Measurements from ENCODE around the gene CHN1. TPM values are rescaled to one million over a fixed set of nuclear protein-coding genes. Genes with fewer than 3 reads are reported as not detected.

CHN1 gene
- total RNA-seq, 1 donor from 2014 or later, result 16.8 TPM

GRCh38 chr2:174951745-174952144, 53.4 kb downstream of the CHN1 start:
- TF ChIP-seq, protein P1, sequence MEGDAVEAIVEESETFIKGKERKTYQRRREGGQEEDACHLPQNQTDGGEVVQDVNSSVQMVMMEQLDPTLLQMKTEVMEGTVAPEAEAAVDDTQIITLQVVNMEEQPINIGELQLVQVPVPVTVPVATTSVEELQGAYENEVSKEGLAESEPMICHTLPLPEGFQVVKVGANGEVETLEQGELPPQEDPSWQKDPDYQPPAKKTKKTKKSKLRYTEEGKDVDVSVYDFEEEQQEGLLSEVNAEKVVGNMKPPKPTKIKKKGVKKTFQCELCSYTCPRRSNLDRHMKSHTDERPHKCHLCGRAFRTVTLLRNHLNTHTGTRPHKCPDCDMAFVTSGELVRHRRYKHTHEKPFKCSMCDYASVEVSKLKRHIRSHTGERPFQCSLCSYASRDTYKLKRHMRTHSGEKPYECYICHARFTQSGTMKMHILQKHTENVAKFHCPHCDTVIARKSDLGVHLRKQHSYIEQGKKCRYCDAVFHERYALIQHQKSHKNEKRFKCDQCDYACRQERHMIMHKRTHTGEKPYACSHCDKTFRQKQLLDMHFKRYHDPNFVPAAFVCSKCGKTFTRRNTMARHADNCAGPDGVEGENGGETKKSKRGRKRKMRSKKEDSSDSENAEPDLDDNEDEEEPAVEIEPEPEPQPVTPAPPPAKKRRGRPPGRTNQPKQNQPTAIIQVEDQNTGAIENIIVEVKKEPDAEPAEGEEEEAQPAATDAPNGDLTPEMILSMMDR (IDR thresholded peaks at IDR 0.05), result no peak
- Histone ChIP-seq H3K9me3 (no peaks in the 10 kb centered on the region), H3K27me3 (ENCODE audit: low read depth) (no peaks in the 10 kb centered on the region), H3K36me3 (no peaks in the 10 kb centered on the region), H3K4me3 (no peak overlapping the region), H3K27ac (no peak overlapping the region), H3K4me1 (no peaks in the 10 kb centered on the region)
- intact Hi-C loops (cut with DNase I), result no loop called here
- no peak for ATAC-seq
- DNase-seq, result no peak

DNA sequence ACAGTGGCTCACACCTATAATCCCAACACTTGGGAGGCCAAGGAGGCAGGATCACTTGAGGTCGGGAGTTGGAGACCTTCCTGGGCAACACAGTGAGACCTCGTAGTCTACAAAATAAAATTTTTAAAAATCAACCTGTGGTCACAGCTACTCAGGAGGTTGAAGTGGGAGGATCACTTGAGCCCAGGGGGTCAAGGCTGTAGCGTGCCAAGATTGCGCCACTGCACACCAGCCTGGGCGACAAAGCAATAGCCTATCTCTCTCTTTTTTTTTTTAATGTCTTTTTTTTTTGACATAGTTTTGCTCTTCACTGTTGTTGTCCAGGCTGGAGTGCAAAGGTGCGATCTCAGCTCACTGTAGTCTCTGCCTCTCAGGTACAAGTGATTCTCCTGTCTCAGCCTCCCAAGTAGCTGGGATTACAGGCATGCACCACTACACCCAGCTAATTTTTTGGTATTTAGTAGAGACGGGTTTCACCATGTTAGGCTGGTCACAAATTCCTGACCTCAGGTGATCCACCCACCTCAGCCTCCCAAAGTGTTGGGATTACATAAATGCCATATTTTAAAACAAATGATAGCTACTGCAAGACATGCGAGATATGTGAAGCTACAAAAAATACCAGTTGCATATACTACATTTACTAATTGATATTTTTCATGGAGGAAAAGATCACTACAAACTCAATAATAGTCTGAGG, 55.0 kb downstream of the CHN1 start:
- no peaks in the 10 kb centered on the region for H3K36me3 ChIP-seq
- H3K4me3 ChIP-seq, result no peak overlapping the region
- ATAC-seq, result no peak
- H3K9me3 ChIP-seq, result no peaks in the 10 kb centered on the region
- intact Hi-C loops (cut with DNase I), result no loop called here
- TF ChIP-seq, protein P1 (IDR thresholded peaks at IDR 0.05), result no peak
- no peaks in the 10 kb centered on the region for H3K27me3 ChIP-seq (ENCODE audit: low read depth)
- no peaks in the 10 kb centered on the region for H3K4me1 ChIP-seq
- no peak overlapping the region for H3K27ac ChIP-seq
- DNase-seq, result no peak

GRCh38 chr2:174945601-174946260, 59.5 kb downstream of the CHN1 start:
- Histone ChIP-seq H3K9me3 (no peaks in the 10 kb centered on the region), H3K4me1 (no peaks in the 10 kb centered on the region), H3K27me3 (ENCODE audit: low read depth) (no peaks in the 10 kb centered on the region), H3K27ac (no peak overlapping the region), H3K36me3 (no peaks in the 10 kb centered on the region), H3K4me3 (no peak overlapping the region)
- DNase-seq, result no peak
- intact Hi-C loops (cut with DNase I), result no loop called here
- TF ChIP-seq, protein P1 (IDR thresholded peaks at IDR 0.05), result no peak
- ATAC-seq, result no peak

- Histone ChIP-seq H3K27me3 (ENCODE audit: low read depth) (no peaks in the 10 kb centered on the region), H3K36me3 (no peaks in the 10 kb centered on the region), H3K27ac (no peak overlapping the region), H3K4me3 (no peak overlapping the region), H3K4me1 (no peaks in the 10 kb centered on the region), H3K9me3 (no peaks in the 10 kb centered on the region)
- TF ChIP-seq, protein P1 (IDR thresholded peaks at IDR 0.05), result no peak
- no peak for ATAC-seq
- DNase-seq, result no peak
- intact Hi-C loops (cut with DNase I), result no loop called here
These were observed 66.1 kb downstream of the CHN1 start for GRCh38 chr2:174939046-174939445.

GRCh38 chr2:174931724-174932123, 73.5 kb downstream of the CHN1 start:
- H3K27ac ChIP-seq, result no peak overlapping the region
- no peak for ATAC-seq

More at GRCh38 chr2:174931724-174932123, 73.5 kb downstream of the CHN1 start:
- H3K36me3 ChIP-seq, result no peaks in the 10 kb centered on the region
- intact Hi-C loops (cut with DNase I), result no loop called here
- TF ChIP-seq, protein P1 (IDR thresholded peaks at IDR 0.05), result no peak
- no peaks in the 10 kb centered on the region for H3K4me1 ChIP-seq
- H3K9me3 ChIP-seq, result no peaks in the 10 kb centered on the region
- no peaks in the 10 kb centered on the region for H3K27me3 ChIP-seq (ENCODE audit: low read depth)
- H3K4me3 ChIP-seq, result no peak overlapping the region
- DNase-seq, result no peak
